Mesodermal cell (in vitro differentiated cells): ENCODE measurements around the gene KIAA2012.
A peak's percentile ranks its signal among the peaks of the same experiment; 100 is the strongest.

Experiments
- H3K27ac ChIP-seq: 2 replicates; pipeline ENCODE4 v1.7.0; 2013; ENCODE audit warnings: mild to moderate bottlenecking, low read depth, low read length, moderate library complexity; ENCODE audit not compliant: severe bottlenecking
- H3K36me3 ChIP-seq: 2 replicates; pipeline ENCODE4 v1.7.1; 2013; ENCODE audit warnings: mild to moderate bottlenecking, low read length, moderate library complexity; ENCODE audit not compliant: control insufficient read depth, insufficient read depth
- H3K4me1 ChIP-seq: one replicate; pipeline ENCODE4 v1.7.1; 2013; ENCODE audit warnings: mild to moderate bottlenecking, low read length; ENCODE audit not compliant: insufficient read depth, control insufficient read depth, poor library complexity, severe bottlenecking
- H3K4me3 ChIP-seq: 2 replicates; pipeline ENCODE4 v1.7.0; 2013; ENCODE audit warnings: low read length, control low read depth, mild to moderate bottlenecking; ENCODE audit not compliant: insufficient read depth, poor library complexity, severe bottlenecking; ENCODE audit errors: extremely low read depth
- H3K9me3 ChIP-seq: 2 replicates; pipeline ENCODE4 v1.7.1; 2013; ENCODE audit warnings: mild to moderate bottlenecking, low read length, moderate library complexity; ENCODE audit not compliant: control insufficient read depth
- WGBS, 2 experiments: methylation state at CpG; one replicate each; pipeline ENCODE4 v1.1.5; 2013; ENCODE audit warnings: missing lambda C conversion rate in 2 of 2; ENCODE audit not compliant: insufficient coverage in 2 of 2; 5-methylcytosine and 5-hydroxymethylcytosine counted together

Gene KIAA2012

DNA sequence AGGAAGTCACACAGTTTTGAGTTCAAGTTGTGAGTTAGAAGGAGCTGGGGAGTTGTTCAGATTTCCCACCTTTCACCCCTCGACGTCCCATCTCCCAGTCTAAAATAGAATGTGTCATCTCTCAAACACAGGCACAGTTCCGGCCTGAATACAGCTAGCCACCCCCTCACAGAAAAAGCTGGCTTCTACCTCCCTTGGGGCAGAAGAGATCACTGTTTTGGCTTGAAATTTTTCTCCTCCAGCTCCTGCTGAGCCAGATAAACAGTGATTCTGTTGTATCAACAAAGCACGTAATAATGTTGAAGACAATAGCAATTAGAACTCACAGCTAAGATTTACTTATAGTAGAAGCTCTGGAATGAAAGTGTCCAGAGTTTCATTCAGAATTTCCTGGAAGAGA lies 74.7 kb downstream of the KIAA2012 start:
- Histone ChIP-seq H3K36me3 (no peaks in the 10 kb centered on the region), H3K9me3 (no peaks in the 10 kb centered on the region), H3K27ac (peak overlapping the region; percentile 16), H3K4me3 (no peak overlapping the region), H3K4me1 (no peaks in the 10 kb centered on the region)
- 50 to 61% methylated on average over 1 to 3 of the region's 4 CpGs for WGBS, 2 experiments

DNA sequence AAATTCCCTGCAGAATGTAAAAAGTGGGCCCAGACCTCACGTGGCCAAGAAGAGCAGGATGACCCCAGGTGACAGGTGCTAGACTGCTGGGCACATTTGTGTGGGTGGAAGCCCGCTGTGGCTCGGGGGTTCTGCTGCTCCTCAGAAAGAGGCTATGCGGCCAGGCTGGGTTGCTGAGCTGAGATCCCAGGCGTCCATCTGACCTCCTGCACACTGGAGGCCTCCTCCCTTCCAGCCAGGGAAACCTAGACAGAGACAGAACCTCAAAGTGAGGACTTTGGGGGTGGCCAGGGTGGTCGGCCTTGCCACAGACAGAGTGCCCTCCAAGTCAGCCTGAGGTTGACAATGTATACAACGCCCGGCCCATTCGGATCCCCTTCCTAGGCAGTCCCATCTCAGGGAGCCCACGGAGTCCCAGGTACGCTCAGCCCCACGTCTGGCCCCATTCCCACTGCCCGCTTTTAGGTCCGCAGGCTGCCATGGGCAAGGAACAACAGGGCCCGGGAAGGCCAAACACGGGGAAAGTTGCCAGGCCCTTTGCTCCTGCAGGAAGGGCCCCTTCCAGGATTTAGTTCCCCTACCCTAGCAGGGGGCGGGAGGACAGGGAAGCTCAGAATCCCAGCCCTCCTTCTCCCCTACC lies 75.6 kb downstream of the KIAA2012 start:
- Histone ChIP-seq H3K4me3 (no peak overlapping the region), H3K9me3 (no peaks in the 10 kb centered on the region), H3K4me1 (no peaks in the 10 kb centered on the region), H3K36me3 (no peaks in the 10 kb centered on the region), H3K27ac (peak overlapping the region; percentile 62)
- WGBS, 2 experiments = 72 to 78% methylated on average over 10 to 16 of the region's 17 CpGs

DNA sequence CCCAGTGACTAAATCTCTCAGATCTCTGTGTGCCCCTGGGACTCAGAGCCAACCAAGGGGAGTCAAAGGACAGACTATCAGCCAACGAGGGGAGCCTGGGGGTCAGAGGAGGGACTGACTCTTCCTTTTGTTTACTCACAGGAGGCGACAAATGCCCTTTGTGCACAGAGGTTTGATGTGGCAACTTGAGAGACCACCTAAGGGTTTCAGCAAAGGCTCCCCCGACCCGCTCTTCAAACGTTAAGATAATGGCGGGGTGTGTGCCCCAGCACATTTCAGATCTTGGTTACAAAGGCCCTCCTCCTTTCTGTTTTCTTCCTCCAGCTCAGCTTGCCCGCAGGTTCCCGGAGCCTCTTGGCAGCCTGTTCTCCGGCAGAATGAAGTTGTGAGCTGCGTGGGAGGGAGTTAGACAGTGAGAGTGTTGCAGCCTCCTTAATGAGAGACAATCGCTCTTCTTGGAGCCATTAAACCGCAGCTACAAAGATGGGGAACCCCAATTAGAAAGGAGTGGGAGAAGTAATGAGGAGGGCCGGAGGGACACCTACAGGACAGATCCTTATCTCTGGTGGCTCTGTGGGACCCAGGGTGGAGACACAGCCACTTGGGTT lies 76.2 kb downstream of the KIAA2012 start:
- no peaks in the 10 kb centered on the region for H3K4me1 ChIP-seq
- H3K9me3 ChIP-seq = no peaks in the 10 kb centered on the region
- WGBS, 2 experiments = 16 to 20% methylated on average over 10 of the region's 13 CpGs
- H3K27ac ChIP-seq = peak overlapping the region; percentile 62
- no peaks in the 10 kb centered on the region for H3K36me3 ChIP-seq
- H3K4me3 ChIP-seq = no peak overlapping the region

DNA sequence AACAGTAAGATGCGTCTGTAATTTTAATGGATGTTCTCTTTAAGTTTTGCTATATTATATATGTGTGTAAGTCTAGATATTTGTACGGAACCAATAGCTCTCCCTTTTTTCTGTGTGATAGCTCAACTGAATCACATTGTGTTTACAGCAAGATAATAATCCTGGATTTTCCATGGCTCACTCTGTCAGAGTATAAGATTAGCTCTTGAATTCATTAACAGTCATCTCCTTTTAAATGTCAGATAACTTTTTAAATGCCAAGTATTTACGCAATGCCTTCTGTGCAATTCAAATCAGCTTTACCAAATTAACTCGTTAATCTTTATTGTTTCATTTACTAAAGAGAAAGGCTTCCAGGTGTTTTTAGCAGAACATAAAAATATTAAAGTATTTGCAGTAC lies 76.9 kb downstream of the KIAA2012 start:
- no peaks in the 10 kb centered on the region for H3K36me3 ChIP-seq
- H3K4me1 ChIP-seq = no peaks in the 10 kb centered on the region
- no peaks in the 10 kb centered on the region for H3K9me3 ChIP-seq
- 88% methylated on average over 1 of the region's 4 CpGs; no CpG with 5 or more reads in 1 of the 2 experiments for WGBS, 2 experiments
- no peak overlapping the region for H3K4me3 ChIP-seq
- no peak overlapping the region for H3K27ac ChIP-seq

DNA sequence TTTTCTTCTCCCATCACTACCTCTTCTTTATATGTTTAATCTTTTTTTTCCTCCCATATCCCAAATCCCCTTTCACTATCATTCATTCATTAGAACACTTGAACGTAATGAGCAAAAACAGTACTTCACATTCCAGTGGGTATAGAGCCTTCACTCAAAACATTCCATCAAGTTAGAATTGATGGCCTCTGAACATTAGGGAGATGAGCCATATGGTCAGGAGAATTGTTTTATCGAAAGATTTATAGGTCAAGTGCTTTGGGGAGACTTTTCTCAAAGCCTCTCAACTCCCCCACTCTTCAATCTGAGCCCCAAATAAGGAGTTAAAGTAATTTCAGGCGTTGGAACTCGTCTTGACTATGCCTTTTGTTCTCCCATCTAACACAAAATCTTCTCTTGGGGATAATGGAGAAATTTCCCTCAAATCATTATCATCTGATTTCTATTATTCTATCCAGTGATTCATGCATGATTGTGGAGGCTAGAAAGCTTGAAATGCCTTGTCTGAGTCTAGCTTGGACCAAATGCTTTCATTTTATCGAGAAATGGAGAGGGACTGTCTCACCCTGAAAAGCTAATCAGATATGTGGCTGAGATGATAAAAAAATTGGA lies 79.2 kb downstream of the KIAA2012 start:
- Histone ChIP-seq H3K4me3 (no peak overlapping the region), H3K27ac (no peak overlapping the region), H3K36me3 (no peaks in the 10 kb centered on the region), H3K4me1 (no peaks in the 10 kb centered on the region), H3K9me3 (no peaks in the 10 kb centered on the region)
- WGBS, 2 experiments = 73 to 100% methylated on average over 1 to 4 of the region's 5 CpGs

DNA sequence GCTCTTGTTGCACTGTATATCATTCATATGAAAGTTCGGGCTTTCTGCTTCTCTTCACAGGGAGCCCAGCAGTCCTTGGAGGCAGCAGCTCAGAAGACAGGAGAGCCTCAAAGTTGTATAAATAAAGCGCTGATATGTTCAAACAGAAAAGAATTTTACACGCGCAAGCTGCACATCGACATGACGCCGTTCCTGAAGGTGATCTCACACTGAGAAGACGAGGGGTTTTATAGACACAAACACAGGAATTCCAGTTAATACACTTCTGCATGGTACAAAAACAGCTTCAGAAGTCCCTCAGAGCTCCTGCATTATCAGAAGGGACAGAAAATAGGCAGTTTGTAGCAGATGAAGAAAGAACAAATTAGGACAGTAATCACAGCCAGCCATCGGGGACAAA lies 81.6 kb downstream of the KIAA2012 start:
- Histone ChIP-seq H3K4me1 (no peaks in the 10 kb centered on the region), H3K9me3 (no peaks in the 10 kb centered on the region), H3K27ac (no peak overlapping the region), H3K4me3 (no peak overlapping the region), H3K36me3 (no peaks in the 10 kb centered on the region)
- 84 to 92% methylated on average over 7 of the region's 9 CpGs for WGBS, 2 experiments

DNA sequence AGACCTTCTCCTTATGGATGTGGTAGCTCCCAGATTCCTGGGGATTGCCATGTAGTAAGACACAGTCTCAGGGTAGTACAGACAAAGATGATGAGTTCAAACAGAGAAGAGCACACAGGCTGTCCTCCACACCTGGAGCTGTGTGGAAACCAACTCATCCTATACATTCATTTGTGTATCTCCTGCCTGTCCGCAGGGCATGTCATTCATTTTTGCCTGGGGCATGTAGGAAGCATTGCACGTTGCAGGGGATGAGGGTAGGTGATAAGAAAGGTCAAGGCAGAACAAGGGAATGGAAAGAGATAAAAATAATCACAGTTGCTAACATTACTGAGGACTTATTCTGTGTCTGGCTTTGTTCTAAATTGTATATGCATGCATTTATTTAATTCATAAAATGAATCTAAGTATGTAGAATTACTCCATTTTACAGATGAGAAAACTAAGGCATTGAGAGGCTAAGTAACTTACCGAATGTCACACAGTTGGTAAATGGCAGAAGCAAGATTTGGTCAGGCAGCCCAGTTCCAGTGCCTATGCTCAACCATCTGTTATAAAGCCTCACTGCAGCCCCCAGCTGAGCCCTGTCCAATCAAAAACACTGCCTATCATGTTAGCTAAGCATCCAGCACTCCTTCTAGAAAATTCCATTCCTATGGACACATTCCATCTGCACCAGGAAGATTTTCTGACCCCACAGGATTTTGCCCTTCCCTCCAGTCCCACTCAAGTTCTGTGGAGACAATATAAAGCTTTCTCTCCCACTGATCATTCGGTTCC lies 84.3 kb downstream of the KIAA2012 start:
- 91 to 100% methylated on average over 3 of the region's 4 CpGs for WGBS, 2 experiments
- Histone ChIP-seq H3K4me3 (no peak overlapping the region), H3K36me3 (no peaks in the 10 kb centered on the region), H3K9me3 (no peaks in the 10 kb centered on the region), H3K27ac (no peak overlapping the region), H3K4me1 (peaks cover 10% of the 10 kb centered on the region)

DNA sequence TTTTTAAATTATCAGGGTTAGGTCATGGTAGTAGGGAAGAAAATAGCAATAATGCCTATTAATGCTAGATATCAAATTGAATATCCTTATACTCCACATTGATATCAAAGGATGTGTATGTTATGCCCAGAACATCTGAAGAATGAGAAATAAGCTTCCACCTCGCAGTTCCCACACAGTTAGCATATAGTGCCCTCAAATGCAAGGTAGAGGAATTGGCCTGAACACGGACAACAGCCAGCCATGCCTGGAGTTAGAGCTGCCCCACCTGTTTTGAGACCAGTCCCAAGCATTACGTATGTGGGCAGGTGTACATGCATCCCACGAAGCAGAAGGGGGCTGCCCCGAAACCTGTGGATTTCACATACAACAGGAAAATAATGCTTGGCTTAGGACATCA lies 85.7 kb downstream of the KIAA2012 start:
- H3K36me3 ChIP-seq = no peaks in the 10 kb centered on the region
- WGBS, 2 experiments = 62 to 79% methylated on average over 4 of the region's 5 CpGs
- no peak overlapping the region for H3K4me3 ChIP-seq
- H3K9me3 ChIP-seq = no peaks in the 10 kb centered on the region
- no peak overlapping the region for H3K27ac ChIP-seq
- peaks cover 10% of the 10 kb centered on the region for H3K4me1 ChIP-seq

DNA sequence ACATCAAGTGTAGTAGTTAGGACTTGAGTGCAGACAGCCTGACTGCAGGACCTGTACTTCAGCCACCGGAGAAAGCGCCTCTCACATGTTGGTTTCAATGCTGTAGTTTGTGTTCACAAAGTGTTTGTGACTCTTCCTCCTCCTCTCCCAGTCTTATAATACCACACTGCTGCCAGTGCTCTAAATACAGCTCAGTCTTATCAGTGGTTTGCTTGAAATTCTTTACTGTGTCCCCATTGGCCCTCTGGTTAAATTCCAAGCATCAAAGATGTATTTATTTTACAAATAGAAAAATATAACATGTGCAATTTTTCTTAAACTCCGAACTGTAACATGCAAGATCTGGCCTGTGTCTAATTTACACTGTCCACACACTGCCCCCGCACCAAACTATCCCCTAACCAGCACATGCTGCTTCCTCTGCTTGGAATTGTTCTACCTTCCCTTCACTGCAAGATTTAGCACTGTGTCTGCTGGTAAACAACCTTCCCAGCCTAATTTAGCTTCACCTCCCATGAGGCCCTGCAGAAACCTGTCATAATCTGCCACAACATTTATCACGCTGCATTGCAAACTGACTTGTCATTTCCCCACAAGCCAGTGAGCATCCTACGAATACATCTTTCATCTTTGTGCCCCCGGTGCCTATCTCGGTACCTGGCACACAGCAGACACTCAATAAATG lies 88.2 kb downstream of the KIAA2012 start:
- WGBS, 2 experiments = 91 to 94% methylated on average over 6 to 8 of the region's 8 CpGs

DNA sequence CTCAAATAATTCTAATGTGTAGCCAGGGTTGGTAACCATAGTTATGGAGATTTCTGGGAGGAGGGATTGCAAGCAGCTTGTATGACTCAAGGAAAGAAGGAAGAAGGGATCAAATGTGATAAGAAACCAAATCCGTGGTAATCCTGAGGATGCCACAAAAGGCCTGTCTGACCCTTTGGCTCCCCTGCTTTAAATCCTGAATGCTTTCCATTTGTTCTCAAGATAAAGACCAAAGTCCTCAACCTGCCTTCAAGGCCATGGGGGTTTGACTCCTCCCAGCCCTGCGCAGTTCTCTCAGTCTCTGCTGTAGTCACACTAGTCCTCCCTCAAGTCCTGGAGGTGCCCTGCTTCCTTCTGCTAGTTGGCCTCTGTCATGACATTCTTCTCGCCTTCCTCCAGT lies 91.4 kb downstream of the KIAA2012 start:
- Histone ChIP-seq H3K4me1 (peaks cover 18% of the 10 kb centered on the region), H3K9me3 (no peaks in the 10 kb centered on the region), H3K4me3 (no peak overlapping the region), H3K36me3 (no peaks in the 10 kb centered on the region), H3K27ac (peak overlapping the region; percentile 57)
- WGBS, 2 experiments = 75 to 79% methylated on average over 2 to 3 of the region's 3 CpGs

More for the DNA sequence above, 88.2 kb downstream of the KIAA2012 start:
- no peaks in the 10 kb centered on the region for H3K9me3 ChIP-seq
- no peak overlapping the region for H3K4me3 ChIP-seq
- no peaks in the 10 kb centered on the region for H3K36me3 ChIP-seq
- H3K27ac ChIP-seq = no peak overlapping the region
- H3K4me1 ChIP-seq = peaks cover 18% of the 10 kb centered on the region
